GM19455 (cell line): ENCODE measurements around the gene LRRC8E.
"Not testable (repeated sequence)": the region's sequence is repeated elsewhere in the genome, so short reads cannot be mapped to it uniquely, and the experiment has no call there.

Source experiments
- ATAC-seq: cut with Tn5 transposase; IDR thresholded peaks from one replicate; pipeline ENCODE4 v1.9.1; 2021; ENCODE audit not compliant: unreplicated experiment

Gene LRRC8E

GRCh38 chr19:7907122-7907521 is 18.8 kb downstream of the LRRC8E start:
- ATAC-seq: no peak

- ATAC-seq: no peak
Measured at GRCh38 chr19:7907544-7907943, 19.2 kb downstream of the LRRC8E start.

GRCh38 chr19:7908078-7908699 is 19.9 kb downstream of the LRRC8E start:
- ATAC-seq: no peak

GRCh38 chr19:7908742-7909461 is 20.6 kb downstream of the LRRC8E start:
- ATAC-seq: no peak

GRCh38 chr19:7909471-7910067 is 21.3 kb downstream of the LRRC8E start:
- no peak for ATAC-seq

- no peak for ATAC-seq
Measured at GRCh38 chr19:7910321-7911161, 22.2 kb downstream of the LRRC8E start.

- ATAC-seq: no peak
Measured at GRCh38 chr19:7911508-7912143, 23.3 kb downstream of the LRRC8E start.

- no peak for ATAC-seq
Measured at GRCh38 chr19:7912144-7912696, 23.9 kb downstream of the LRRC8E start.

GRCh38 chr19:7912697-7913564 is 24.6 kb downstream of the LRRC8E start:
- ATAC-seq: no peak

- ATAC-seq: no peak
Measured at GRCh38 chr19:7913652-7914051, 25.3 kb downstream of the LRRC8E start.

- no peak for ATAC-seq
Measured at GRCh38 chr19:7914099-7914498, 25.8 kb downstream of the LRRC8E start.

- ATAC-seq: no peak
Measured at GRCh38 chr19:7914598-7915045, 26.3 kb downstream of the LRRC8E start, which contains the start of gene TGFBR3L. TGFBR3L (plus strand) TSS chr19:7914830.

- no peak for ATAC-seq
Measured at GRCh38 chr19:7915250-7916102, 27.2 kb downstream of the LRRC8E start.

GRCh38 chr19:7916103-7916954 is 28.0 kb downstream of the LRRC8E start:
- no peak for ATAC-seq

GRCh38 chr19:7916955-7917266 is 28.6 kb downstream of the LRRC8E start:
- no peak for ATAC-seq

GRCh38 chr19:7917267-7918061 is 29.2 kb downstream of the LRRC8E start:
- no peak for ATAC-seq

- ATAC-seq: not testable (repeated sequence)
Measured at GRCh38 chr19:7918062-7918614, 29.8 kb downstream of the LRRC8E start.
